Left hindlimb (tissue), 1 donor: Measurements from ENCODE around the gene DISP3.

Source experiments
- DNase-seq: peaks from one replicate; pipeline ENCODE4 v3.0.0-alpha.2; 2018

The DISP3 gene

DNA sequence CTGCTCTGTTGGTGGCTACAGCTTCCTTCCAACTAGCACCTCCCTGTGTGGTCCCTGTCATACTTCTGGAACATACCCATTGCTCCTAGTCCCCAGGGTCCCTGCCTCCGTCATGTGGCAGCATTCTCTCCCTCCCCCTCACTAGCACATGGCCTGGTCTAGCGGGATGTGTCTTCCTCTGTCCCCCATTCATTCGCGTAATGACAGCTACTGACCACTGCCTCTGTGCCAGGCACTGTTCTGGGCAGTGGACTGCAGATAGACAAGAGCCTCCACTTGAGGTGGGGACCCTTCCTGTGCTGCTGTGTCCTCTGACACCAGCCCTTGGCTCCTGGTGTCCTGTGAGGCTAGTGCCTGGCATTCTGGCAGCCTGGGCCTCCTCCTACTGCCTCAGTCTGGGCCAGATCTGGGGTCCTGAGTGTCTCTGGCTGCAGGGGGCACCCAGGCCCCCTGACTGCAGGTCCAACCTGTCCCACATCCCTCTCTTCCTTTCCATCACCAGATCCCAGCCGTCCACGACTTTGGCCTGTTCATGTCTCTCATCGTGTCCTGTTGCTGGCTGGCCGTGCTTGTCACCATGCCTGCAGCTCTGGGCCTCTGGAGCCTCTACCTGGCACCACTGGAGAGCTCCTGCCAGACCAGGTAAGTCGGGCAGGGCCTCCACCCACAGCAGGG, 38.1 kb downstream of the DISP3 start:
- no peak for DNase-seq

DNA sequence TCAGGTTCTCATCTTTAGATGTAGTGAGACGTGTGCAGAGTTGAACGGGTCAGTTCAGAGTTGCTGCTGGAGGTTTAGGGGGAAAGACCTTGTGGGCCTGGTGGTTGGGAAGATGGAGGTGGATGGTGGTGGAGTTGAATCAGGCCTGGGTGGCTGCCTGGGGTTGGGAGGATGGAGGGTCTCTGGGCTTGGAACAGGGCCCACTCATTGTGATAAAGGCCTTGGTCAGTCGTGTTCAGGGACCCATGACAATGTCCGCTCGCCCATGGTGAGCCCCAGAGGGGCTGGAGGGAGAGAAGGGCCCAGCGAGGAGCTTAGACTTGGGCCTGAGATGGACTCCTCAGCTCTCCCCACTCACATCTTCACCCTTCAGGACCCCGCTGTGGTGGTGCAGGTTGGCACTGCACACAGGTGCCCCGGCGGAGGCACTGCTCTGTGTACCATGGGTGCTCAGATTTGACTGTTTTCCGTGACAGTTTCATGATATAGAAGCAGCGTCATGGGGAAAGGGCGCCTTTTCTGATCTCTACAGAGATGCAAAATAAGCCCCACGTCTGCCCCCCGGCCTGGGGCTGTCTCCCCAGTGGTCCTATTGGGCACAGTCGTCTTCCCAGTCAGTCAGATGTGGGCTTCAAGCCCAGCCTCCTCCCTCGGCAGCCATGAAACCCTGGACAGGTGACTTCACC, 39.2 kb downstream of the DISP3 start:
- no peak for DNase-seq

DNA sequence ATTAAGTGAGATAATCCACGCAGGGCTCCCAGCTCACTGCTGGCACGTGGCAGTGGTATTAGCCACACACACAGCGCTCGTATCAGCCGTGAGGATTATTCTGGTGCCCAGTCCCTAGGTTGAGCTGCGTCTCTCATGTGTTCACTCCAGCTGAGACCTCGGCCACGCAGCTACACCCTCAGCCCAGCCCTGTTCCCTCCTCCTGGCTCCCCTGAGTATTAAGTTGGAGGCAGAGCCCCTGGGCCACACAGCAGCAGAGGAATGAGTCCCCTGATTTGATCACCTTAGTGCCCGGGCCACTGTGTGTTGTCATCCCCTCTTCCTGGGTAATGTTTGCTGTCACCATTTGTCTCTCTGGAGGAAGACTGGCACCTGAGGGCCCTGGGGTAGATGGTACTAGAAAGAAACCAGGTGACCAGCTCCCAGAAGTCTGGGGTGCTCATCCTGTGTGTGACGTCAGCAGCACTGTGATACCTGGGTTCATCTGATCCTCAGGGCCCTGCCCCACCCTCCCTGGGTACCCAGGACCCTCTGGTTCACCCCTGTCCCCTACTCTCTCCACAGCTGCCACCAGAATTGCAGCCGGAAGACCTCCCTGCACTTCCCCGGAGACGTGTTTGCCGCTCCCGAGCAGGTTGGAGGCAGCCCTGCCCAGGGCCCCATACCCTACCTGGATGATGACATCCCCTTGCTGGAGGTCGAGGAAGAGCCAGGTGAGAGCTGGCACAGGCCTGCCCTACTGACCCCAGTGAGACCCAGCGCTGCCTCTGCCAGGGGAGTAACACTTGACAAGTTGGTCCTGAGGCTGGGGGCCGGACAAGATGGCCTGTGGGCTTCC, 40.1 kb downstream of the DISP3 start:
- DNase-seq = no peak

DNA sequence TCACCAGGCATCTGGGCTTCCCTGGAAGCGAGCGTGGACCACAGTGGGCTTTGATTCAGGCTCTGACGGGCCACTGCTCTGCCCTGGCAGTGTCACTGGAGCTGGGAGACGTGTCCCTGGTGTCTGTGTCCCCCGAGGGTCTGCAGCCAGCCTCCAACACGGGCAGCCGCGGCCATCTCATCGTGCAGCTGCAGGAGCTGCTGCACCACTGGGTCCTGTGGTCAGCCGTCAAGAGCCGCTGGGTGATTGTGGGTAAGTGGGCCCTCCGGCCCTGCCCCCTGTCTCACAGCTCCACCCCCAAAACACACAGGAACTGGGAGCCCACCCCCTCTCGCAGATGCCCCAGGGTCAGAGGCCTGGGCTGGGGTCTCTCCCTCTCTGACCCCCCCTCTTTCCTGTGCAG, 40.7 kb downstream of the DISP3 start:
- no peak for DNase-seq

DNA sequence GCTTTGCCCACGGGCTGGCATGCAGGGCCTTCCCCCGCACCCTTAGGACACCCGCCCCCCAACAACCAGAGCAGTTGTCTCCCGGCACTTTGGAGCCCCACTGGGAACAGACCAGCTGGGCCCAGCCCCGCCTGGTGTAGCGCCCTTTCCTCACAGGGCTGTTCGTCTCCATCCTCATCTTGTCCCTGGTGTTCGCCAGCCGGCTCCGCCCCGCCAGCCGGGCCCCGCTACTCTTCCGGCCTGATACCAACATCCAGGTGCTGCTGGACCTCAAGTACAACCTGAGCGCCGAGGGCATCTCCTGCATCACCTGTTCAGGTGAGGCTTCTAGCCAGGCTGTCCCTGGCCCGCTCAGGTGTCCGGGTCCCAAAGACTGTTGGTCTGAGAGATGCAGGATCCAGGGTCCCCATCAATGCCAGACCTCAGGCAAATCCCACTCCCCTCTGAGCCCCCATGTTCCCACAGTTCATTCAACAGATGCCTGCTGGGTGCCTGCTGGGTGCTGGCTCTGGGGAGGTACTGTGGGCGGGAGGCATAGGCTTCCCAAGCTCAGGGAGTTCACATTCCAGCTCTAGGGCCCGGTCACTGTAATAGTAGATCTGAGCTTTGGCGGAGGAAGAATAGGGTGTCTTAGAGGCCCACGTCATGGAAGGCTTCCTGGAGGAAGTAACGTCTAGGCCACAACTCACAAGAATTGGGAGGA, 41.7 kb downstream of the DISP3 start:
- no peak for DNase-seq

DNA sequence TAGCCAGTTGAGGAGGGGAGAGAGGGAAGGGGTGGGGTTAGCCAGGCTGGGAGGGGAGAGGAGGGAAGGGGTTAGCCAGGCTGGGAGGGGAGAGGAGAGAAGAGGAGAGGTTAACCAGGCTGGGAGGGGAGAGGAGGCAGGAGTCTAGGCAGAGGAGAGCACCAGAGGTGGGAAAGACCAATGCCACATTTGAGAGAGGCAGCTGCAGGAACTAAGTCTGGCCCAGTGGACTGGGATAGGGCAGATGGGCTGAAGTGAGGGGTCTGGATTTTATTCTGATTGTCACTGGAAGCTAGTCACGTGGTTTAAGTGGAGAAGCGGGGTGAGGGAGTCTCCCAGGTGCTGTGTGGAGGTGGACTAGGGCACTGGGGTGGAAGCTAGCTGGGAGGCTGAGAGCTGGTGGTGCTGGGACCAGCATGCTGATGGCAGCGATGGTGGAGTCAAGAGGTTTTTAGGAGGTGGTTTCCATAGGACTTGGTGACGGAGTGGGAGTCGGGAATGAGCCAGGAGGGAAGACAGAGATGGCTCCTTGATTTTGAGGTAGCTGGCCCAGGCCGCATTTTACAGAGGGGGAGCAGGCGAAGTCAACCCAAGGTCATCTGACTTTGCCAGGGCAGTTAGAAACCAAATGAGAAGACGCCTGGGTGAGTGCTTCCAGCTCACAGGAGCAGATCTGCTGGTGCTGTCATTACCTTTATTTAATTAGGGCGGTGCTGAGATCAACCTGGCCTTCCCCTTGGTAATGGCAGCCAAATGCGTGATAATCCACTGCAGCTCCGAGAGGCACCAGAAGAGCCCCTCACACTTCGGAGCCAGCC, 42.8 kb downstream of the DISP3 start:
- no peak for DNase-seq

DNA sequence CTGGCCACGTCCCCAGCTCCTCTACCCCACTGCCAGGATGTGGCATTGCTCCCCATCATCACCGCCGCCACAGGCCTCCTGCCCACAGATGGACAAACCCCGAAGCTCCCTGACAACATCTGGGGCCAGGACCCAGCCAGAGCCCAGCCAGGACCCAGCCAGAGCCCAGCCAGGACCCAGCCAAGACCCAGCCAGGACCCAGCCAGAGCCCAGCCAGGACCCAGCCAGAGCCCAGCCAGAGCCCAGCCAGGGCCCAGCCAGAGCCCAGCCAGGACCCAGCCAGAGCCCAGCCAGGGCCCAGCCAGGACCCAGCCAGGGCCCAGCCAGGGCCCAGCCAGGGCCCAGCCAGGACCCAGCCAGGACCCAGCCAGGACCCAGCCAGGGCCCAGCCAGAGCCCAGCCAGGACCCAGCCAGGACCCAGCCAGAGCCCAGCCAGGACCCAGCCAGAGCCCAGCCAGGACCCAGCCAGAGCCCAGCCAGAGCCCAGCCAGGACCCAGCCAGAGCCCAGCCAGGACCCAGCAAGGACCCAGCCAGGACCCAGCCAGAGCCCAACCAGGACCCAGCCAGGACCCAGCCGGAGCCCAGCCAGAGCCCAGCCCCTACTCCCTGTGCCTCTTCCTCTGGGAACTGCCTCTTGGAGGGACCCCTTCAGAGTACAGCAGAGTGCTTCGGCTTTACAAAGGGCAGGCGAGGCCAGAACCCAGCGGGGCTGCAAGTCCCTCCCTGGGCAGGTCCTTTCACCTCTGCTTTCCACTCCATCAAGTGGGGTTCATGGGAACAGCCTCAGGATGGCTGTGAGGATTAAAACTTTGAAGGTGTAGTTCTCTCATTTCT, 43.7 kb downstream of the DISP3 start:
- no peak for DNase-seq

DNA sequence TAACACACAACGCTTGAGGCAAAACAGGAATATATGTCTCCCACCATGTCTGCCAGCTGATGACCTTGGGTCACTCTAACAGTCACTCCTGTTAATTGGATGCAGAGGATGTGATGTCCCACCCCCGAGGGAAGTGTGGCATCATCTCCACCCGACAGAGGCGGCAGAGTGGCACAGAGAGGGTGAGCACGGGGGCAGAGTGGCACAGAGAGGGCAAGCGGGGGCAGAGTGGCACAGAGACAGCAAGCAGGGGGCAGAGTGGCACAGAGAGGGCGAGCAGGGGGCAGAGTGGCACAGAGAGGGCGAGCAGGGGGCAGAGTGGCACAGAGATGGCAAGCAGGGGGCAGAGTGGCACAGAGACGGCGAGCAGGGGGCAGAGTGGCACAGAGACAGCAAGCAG, 44.3 kb downstream of the DISP3 start:
- DNase-seq = no peak

DNA sequence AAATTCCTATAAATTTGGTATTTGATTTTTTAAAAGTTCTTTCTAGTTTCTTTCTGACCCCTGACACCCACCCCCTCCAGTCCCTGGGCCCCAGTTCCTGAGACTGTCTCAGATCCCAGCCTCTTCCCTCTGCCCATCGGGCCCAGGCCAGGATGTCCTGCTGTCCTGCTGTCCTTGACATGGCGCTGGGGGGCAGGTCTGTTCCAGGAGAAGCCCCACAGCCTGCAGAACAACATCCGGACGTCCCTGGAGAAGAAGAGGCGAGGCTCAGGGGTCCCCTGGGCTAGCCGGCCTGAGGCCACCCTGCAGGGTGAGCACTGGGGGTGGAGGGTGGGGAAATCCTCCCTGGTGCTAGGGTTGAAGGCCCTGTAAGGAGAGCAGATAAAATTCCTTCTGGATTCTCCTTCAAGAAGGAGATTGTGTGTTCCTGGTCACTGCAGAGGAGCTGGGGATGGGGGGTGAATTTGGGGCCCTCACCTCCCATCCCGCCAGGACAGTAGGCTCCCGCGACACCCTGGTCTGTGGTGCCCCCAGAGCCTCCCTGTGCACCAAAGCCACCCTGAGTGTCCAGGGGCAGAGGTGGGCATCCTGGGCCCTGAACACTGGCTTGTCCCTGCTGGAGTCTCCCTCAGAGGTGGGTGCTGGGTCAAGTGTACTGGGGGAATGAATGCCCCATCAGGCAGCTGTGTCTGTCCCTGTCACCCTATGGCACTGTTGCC, 45.0 kb downstream of the DISP3 start:
- no peak for DNase-seq

DNA sequence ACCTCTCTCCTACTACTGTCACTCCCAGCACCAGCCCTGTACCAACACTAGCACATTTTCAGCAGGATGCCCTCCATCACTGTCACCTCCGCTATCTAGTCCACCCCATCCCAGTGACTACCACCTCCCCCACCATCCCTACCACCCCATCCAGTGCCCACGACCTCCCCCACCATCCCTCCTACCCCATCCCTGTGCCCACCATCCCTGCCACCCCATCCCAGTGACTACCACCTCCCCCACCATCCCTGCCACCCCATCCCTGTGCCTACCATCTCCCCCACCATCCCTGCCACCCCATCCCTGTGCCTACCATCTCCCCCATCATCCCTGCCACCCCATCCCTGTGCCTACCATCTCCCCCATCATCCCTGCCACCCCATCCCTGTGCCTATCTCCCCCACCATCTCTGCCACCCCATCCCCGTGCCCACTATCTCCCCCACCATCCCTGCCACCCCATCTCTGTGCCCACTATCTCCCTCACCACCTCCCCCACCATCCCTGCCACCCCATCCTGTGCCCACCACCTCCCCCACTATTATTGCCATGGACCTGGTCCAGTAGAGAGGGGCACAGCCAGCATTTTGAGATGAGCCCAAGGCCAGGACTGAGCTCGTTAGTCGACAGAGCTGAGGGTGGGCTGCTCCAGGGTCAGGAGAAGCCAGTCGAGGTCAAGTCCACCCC, 45.7 kb downstream of the DISP3 start:
- DNase-seq = no peak

DNA sequence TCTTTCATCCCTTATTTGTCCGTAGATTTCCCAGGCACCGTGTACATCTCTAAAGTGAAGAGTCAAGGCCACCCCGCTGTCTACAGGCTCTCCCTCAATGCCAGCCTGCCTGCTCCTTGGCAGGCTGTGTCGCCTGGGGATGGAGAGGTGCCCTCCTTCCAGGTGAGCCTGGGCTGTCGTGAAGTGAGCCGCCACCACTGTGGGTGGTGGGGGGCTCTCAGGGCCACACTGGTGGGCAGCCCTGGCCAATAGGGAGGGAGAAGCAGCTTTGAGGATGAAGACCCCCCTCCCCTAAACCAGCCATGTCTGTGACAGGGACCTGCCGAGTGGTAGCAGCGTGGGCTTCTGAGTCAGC, 46.2 kb downstream of the DISP3 start:
- no peak for DNase-seq

DNA sequence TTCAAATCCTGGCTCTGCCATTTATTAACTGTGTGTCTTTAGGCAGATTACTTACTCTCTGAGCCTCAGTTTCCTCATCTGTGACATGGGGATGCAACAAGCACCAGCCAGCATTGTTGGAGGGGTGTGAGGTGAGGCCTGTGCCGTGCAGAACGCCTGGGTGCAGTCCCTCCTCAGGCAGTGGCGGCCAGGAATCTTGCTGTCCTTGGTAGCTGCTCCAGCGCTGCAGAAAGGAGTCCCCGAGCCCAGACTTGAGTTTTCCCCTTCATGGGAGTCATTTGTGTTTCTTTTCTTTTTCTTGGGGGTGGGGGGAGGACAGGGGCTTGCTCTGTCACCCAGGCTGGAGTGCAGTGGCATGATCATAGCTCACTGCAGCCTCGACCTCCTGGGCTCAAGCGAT, 46.6 kb downstream of the DISP3 start:
- no peak for DNase-seq

DNA sequence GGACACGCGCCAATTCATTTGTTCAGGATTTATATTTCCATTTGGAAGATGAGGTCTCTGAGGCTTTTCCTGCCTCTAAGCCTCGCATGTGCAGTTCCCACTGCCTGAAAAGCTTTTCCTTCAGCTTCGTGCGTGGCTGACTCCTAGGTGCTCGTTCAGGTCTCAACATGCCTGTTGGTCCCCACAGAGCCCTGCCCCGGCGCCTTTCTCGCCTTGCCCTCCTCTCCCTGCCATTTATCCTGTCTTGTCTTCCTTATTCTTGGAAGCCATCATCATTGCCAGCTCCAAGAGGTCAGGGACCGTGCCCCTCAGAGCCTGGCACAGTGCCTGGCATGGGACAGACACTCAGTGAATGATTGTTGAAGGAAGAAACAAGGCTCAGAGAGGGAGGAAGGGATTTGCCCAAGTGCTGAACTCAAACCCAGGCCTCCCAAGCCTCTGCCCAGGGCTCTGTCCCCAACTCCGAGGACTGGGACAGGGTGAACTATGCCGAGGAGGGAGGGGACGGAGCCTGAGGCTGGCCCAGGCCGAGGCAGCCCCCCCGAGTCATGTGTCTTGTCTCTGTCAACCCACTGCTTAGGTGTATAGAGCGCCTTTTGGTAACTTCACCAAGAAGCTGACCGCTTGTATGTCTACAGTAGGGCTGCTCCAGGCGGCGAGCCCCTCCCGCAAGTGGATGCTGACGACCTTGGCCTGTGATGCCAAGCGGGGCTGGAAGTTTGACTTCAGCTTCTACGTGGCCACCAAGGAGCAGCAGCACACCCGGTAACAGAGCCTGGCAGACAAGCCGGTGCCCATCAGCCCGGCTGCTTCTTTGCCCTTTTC, 47.3 kb downstream of the DISP3 start:
- DNase-seq = no peak

DNA sequence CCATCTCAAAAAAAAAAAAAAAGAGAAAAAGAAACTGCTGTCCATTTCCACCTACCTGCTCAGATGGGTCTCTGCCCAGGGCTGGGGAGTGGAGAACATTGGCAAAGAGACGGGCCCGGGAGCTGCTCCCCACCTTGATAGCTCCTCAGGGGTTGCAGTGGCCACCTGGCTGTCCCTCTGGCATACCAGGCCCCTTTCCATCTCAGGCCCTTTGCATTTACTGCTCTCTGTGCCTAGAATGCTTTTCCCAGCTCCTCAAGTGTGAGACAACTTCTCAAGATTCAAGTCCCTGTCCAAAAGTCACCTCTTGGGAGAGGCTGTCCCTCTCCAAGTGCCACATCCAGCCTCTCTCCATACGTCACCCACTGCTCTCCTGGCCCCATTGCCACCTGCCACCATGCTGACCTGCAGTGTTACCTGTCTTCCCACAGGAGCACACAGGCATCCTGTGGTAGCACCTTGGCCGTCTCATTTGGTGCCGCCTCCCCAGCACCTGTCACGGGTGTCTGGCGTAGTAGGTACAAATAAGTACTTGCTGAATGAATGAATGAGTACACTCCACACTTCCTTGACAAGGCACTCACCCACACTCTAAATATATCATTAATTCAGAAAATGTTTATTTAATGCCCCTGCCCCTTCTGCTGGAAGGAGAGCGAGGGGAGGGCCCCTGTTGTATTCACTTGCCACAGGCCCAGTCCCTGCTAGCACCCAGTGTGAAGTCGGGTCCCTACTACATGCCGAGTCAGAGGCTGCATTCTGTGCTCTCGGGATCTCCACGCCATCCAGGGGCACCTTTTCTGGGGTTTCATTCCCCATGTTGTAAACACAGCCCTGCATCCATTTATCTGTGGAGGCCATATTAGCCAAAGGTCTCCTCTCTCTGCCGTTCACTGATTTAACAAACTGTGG, 48.8 kb downstream of the DISP3 start:
- DNase-seq = no peak

DNA sequence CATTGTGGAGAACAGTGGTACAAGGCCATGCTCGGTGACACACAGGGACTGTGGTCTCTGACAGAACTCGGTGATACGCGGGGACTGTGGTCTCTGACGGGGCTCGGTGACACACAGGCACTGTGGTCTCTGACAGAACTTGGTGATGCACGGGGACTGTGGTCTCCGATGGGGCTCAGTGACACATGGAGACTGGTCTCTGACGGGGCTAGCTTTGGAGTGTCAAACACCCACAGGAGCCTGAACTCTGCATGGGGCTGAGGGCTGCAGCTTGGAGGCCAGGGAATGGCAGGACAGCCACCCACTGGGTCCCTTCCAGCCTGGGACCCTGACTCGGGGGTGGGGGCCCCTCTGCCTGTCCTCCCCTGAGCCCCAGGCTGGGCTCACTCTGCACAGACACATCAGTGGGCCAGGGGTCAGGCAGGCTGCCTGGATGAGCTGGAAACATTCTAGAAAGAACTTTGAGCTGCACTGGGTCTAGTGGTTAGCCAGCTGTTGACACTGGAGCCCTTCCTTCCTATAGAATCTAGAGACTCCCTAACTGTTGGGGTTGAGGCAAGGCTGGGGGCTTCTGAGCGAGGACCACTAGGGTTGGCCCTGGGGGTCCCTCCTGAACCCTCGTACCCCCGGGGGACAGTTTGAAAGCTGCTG, 49.8 kb downstream of the DISP3 start:
- no peak for DNase-seq

DNA sequence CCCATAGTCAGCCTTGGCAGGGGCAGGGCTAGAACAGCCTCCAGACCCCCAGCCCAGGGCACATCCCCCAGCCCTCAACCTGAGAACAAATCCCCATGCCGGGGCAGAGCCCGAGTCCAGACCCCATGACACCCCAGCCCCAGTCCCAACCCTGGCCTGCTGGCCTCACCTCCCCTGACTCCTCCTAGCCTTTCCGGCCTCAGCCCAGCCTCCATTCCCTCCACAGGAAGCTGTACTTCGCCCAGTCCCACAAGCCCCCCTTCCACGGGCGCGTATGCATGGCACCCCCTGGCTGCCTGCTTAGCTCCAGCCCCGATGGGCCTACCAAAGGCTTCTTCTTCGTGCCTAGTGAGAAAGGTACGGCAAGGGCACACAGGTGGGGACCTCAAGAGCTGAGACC, 50.4 kb downstream of the DISP3 start:
- no peak for DNase-seq
